ENCODE data around the gene PRICKLE4.
"Not testable (repeated sequence)": the region's sequence is repeated elsewhere in the genome, so short reads cannot be mapped to it uniquely, and the experiment has no call there.

The PRICKLE4 gene

GRCh38 chr6:41744236-41744787, 36.3 kb upstream of the PRICKLE4 start:
- no peak for DNase-seq (ENCODE audit: low spot score)

DNA sequence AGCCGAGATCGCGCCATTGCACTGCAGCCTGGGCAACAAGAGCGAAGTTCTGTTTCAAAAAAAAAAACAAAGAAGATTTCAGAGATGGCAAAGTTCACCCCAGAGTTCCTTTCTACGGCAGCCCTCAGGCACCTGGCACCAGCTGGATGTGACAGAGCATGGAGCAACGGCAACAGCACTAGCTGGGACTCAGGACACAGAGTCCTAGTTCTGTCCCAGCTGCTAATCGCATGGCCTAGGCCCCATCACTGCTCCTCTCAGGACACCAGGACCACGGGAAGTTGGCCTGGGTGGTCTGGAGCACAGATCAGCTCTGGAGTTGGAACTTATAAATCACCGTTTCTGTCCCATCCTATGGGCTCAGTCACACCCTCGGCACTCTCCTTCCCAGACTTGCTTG, 34.5 kb upstream of the PRICKLE4 start:
- DNase-seq (ENCODE audit: low spot score): no peak

DNA sequence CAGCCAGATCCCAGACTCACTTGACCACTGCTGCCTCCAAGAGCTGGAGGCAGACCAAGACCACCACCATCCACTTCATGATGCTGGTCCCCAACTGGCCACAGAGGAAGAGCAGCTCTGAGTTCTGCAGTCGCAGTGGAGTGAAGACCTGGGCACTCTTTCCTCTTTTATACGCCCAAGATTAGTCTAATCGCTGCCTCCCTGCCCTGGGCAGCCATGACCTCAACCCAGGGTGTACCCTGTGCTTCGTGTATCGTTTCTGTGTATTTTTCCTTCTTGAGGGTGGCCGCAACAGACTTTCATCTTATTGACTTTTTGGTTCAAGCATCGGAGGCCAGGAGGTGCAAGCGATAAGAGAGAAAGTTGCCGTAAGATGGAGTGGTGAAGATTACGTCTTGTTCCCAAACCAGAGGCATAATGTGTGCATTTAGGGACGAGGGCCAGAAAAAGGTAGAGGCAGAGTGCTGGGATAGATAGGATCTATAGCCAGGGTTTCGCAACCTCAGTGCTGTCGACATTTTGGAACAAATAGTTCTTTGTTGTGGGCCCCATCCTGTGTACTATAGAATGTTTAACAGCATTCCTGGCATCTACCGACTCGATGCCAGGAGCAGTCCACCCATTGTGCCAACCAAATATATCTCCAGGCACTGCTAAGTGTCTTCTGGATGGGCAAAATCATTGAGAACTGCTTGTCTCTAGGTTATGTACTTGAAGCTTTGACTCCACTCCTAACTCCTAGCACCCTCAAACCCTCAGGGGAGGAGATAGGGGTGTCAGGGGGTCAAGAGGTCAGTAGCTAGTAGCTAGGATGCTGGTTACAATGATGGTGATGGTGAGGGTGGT, 33.1 kb upstream of the PRICKLE4 start, which contains the start of gene PGC:
TSS of gene PGC (minus strand) at position 142 of the 846 bp plus-strand sequence. CDS start at position 79, 63 bp downstream.
- no peak for DNase-seq (ENCODE audit: low spot score)

DNA sequence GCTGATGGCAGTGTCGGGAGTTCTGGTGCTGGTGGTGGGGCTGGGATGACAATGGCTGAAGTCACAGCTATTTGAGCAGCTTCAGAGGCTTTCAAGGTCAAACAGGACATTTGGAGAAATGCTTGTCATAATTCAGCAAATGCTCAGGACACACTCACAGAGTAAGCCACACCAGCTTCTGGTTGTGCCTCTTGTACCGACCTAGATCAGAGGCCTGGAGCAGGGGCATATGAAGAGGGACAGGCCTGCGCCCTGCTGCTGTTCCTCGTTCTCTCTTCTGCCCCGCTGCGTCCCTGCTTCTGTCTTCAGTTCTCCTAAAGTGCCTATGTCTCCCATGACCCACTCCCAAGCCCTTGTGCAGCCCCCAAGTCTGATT, 32.5 kb upstream of the PRICKLE4 start:
- DNase-seq (ENCODE audit: low spot score): no peak

DNA sequence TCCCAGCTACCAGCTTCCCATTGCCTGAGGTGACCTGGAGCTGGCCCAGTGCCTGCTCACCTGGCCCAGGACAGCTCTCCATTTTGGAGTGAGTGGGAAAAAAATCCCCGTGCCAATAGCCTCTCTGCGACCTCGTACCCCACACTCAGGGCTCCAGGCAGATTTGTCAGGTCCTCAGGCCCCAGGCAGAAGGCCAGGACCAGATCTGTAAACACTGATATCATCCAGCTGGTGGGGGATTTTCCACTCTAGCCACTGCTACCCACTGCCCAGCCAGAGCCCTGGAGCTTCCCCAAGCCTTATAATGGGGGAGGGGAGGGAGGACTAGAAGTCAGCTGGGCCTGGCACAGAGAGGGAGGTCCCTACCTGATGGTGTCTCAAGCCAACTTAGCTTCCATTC, 32.0 kb upstream of the PRICKLE4 start:
- DNase-seq (ENCODE audit: low spot score): no peak

GRCh38 chr6:41750374-41750773, 30.2 kb upstream of the PRICKLE4 start:
- DNase-seq (ENCODE audit: low spot score): no peak

DNA sequence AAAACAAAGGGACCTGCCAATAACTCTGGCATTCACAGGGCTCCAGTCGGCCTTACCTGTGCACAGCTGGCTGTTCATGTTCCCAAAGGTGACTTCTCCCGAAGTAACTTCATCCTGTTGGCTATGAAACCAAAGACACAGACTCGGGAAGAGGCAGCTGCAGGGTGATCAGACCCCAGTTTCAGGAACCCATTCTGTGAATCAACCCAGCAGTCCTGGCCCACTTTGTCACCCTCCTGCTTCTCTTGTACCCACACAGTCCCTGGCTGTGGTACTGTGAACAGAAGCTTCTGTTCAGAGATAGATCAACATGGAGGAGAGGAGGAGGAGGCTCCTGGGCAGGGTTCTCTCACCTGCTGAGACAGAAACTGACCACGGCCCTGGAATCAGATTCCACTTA, 24.7 kb upstream of the PRICKLE4 start:
- no peak for DNase-seq (ENCODE audit: low spot score)

- DNase-seq (ENCODE audit: low spot score): no peak
Observed at GRCh38 chr6:41756354-41756753, 24.2 kb upstream of the PRICKLE4 start.

- DNase-seq (ENCODE audit: low spot score): no peak
Observed at GRCh38 chr6:41757271-41757670, 23.3 kb upstream of the PRICKLE4 start.

DNA sequence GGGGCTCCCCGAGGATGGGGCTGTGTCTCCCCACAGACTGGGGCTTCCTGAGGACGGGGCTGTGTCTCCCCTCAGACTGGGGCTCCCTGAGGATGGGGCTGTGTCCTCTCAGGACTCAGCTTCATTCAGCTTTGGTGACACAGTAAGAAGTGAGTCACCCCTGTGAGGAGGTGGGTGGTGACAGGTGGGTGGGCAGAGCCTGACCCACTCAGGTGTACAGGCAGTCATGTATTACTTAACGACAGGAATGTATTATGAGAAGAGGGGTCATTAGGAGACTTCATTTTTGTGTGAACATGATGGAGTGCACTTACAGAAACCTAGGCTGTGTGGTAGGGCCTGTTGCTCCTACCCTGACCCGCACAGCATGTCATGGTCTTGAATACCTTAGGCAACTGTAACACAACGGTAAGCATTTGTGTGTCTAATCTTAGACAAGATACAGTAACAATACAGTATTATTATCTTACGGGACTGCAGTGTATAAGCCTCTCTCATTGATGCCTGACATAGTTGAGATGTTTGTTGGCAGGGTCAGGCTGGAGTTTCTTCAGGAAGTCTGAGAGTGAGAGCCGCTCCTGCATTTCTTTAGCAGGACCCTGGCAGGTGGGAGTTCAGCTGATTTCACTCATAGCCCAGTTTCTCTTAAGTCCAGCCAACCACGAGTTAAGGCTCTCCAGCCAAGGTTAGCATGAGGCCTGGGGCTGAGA, 22.5 kb upstream of the PRICKLE4 start:
- no peak for DNase-seq (ENCODE audit: low spot score)

DNA sequence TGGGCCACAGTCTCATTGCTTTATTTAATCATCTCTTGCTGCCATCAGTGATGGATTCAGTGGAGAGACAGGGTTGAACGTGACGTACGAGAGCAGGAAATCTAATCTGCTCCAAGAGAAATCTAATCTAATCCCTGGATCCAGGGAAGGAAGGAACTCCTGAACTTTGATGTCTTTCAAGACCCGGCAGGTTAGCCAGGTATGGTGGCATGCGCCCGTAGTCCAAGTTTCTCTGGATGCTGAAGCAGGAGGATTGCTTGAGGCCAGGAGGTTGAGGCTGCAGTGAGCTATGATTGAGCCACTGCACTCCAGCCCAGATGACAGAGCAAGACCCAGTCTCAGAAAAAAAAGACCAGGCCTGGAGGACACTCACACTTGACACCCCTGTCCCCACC, 21.9 kb upstream of the PRICKLE4 start:
- no peak for DNase-seq (ENCODE audit: low spot score)

- DNase-seq (ENCODE audit: low spot score): no peak
Observed at GRCh38 chr6:41759106-41759904, 21.3 kb upstream of the PRICKLE4 start.

GRCh38 chr6:41759905-41760579, 20.5 kb upstream of the PRICKLE4 start:
- no peak for DNase-seq (ENCODE audit: low spot score)

GRCh38 chr6:41763470-41763869, 17.1 kb upstream of the PRICKLE4 start:
- DNase-seq (ENCODE audit: low spot score): no peak

DNA sequence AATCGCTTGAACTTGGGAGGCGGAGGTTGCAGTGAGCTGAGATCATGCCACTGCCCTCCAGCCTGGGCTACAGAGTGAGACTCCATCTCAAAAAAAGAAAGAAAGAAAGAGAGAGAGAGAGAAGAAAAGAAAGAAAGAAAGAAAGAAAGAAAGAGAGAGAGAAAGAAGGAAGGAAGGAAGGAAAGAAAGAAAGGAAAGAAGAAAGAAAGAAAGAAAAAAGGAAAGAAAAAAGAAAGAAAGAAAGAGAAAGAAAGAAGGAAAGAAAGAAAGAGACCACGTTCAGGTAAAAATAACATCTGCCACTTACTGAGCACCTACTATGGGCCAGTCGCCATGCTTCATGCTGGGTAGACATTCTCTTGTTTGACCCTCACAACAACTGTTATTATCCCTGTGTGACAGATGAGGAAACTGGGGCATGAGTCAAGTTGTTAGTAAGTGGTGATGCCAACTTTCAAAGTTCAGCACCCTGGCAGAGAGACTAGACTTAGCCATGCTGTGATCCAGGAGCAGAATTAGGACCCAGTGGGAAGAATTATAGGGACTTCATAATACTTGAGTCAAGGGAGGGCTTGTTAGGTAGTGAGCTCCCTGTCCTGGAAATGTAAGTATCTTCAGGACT, 14.4 kb upstream of the PRICKLE4 start:
- not testable (repeated sequence) for DNase-seq (ENCODE audit: low spot score)

GRCh38 chr6:41767112-41767833, 13.3 kb upstream of the PRICKLE4 start:
- DNase-seq (ENCODE audit: low spot score): peak; percentile 29

DNA sequence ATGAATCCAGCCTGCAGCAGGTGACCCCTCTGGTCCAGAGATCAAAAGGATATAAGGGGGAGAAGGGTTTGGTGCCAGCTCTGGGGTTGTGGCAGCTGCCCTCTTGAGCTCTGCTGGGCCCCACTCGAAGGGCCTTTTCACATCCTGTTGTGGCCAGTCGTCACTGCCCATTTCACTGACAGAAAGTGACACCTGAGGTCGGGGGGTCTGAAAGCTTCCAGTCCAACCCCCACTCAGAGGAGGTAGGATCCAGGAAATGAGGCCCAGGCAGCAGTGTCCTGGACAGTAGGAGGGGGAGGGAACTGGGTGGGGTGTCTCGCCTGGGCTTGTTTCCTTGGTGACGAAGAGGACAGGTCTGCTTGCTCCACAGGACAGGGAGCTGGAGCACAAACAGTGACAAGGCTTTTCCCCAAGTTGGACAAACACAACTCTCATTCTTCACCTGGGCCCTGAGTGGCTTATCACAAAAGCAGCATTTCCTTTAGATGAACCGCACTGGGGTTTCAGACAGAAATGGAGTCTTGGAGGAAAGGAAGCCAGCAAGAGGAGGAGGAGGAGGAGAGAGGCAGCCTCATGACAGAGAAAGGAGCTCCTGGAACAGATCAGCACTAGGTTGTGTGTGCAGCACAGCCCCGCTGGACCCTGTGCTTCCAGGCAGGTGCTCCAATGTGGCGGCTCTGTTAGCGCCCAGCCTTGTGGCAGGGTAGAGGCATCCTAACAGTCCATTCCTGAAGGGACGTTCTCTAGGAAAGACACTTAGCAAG, 11.9 kb upstream of the PRICKLE4 start:
- no peak for DNase-seq (ENCODE audit: low spot score)

- DNase-seq (ENCODE audit: low spot score): no peak
Observed at GRCh38 chr6:41769376-41769775, 11.2 kb upstream of the PRICKLE4 start.

GRCh38 chr6:41770381-41771057, 10.1 kb upstream of the PRICKLE4 start:
- no peak for DNase-seq (ENCODE audit: low spot score)

Data from hematopoietic multipotent progenitor cell treated with erythropoietin and hydrocortisone succinate and interleukin-3 and kit ligand, for 17 days (in vitro differentiated cells).